Femur (tissue), 1 donor: ENCODE measurements around the gene ADORA1.

Source experiments
- DNase-seq: peaks from one replicate; pipeline ENCODE4 v3.0.0-alpha.2; 2017

The ADORA1 gene

GRCh38 chr1:203161703-203162102 is 34.2 kb downstream of the ADORA1 start:
- no peak for DNase-seq

GRCh38 chr1:203162403-203162802 is 34.9 kb downstream of the ADORA1 start:
- DNase-seq = no peak

DNA sequence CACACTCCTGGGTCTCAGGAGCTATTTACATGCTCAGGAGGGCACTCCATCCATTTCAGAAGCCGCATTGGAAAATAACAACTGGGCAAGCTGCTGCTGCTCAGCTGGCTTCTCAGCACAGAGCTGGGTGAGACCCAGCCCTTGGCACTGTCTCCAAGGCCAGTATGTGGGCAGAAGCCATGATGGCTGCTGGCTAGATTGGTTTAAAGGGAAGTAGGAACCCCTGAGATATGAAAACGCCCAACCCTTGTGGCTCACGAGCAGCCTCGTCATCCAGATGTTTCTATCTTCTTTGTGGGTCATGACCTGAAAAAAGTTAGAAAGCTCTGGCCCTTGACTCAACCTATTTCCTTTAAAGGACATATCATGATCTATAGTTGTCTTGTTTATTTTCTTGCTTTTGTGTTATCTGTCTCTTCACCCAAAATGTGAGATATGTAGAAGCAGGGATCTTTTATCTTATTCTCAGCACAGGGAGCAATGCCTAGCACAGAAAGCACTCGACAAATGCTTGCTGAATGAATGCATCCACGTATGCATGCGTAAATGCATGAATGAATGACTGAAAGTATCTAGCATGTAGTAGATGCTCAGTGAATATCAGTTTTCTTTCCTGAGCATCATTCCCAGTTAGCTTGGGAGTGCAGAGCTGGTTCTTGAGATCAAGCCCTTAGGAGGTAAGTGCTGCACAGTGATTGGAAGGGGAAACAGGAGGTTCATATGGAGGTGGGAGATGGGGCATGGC is 36.5 kb downstream of the ADORA1 start:
- no peak for DNase-seq

DNA sequence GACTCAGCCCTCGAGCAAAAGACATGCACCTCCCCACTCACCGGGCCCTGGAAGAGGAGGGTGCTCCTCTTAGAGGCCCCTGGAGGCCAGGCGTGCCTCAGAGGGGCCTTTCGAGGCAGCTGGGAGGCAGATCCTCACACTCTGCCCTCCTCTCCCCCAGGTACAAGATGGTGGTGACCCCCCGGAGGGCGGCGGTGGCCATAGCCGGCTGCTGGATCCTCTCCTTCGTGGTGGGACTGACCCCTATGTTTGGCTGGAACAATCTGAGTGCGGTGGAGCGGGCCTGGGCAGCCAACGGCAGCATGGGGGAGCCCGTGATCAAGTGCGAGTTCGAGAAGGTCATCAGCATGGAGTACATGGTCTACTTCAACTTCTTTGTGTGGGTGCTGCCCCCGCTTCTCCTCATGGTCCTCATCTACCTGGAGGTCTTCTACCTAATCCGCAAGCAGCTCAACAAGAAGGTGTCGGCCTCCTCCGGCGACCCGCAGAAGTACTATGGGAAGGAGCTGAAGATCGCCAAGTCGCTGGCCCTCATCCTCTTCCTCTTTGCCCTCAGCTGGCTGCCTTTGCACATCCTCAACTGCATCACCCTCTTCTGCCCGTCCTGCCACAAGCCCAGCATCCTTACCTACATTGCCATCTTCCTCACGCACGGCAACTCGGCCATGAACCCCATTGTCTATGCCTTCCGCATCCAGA is 37.7 kb downstream of the ADORA1 start:
- DNase-seq = no peak

DNA sequence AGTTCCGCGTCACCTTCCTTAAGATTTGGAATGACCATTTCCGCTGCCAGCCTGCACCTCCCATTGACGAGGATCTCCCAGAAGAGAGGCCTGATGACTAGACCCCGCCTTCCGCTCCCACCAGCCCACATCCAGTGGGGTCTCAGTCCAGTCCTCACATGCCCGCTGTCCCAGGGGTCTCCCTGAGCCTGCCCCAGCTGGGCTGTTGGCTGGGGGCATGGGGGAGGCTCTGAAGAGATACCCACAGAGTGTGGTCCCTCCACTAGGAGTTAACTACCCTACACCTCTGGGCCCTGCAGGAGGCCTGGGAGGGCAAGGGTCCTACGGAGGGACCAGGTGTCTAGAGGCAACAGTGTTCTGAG is 38.3 kb downstream of the ADORA1 start:
- DNase-seq = no peak

GRCh38 chr1:203166192-203166940 is 38.8 kb downstream of the ADORA1 start:
- DNase-seq = no peak

GRCh38 chr1:203167026-203167912 is 39.7 kb downstream of the ADORA1 start:
- no peak for DNase-seq

- DNase-seq = no peak
Observed at GRCh38 chr1:203167913-203168200, 40.3 kb downstream of the ADORA1 start.

DNA sequence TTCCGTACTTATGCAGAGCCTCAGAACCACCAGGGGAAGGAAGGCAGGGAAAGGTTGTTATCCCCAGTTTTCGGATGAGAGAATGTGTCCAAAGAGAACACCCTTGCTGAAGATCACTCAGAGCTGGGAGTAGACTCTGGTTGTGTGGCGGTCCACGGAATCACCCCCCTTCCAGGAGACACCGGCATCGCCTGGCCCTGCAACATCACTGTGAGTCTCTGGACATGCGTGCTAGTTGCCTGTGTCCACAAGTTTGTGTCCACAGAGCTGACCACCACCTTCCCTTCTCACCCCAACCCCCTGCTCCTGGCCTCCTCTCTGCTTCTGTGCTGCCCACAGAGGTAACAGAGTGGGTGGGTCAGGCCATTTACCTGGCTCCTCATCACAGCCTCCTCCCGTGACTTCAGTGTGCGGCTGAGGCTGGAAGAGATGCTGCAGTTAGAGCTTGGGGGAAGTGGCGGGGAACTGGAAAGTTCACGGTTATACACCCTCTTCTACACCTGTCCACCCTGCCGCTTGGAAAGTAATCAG is 40.8 kb downstream of the ADORA1 start:
- no peak for DNase-seq

- no peak for DNase-seq
Observed at GRCh38 chr1:203168991-203169390, 41.5 kb downstream of the ADORA1 start.

GRCh38 chr1:203169770-203170520 is 42.4 kb downstream of the ADORA1 start:
- DNase-seq = no peak

DNA sequence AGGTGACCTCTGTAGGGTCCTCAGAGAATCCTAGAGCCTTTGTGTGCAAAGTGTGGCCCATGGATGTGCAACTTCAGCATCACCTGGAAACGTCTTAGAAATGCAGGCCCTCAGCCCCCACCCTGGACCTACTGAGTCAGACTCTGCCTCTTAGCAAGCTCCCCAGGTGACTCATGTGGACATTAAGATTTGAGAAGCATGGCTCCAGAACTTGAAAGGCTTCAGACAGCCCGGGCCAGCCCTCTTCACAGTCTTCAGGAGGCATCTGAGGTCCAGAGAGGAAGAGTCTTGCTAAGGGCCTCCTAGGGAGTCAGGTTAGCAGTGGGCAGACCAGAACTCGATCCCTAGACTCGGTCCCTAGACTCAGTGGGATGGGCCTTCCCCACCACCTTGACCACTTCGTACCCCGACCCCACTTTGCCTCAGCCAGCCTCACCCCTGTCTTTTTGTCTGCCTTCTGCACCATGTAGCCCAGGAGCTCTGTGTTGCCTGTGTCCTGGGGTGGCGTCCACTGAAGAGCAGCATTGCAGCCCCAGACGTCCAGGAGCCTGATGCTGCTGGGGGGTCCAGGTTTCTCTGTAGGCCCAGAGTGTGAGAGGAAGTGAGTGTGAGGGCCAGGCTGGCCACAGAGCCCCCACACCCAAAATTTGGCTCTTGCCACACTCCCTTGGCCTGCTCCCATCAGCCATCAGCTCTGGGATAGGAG is 43.3 kb downstream of the ADORA1 start:
- DNase-seq = no peak

GRCh38 chr1:203171341-203172183 is 44.0 kb downstream of the ADORA1 start:
- no peak for DNase-seq

DNA sequence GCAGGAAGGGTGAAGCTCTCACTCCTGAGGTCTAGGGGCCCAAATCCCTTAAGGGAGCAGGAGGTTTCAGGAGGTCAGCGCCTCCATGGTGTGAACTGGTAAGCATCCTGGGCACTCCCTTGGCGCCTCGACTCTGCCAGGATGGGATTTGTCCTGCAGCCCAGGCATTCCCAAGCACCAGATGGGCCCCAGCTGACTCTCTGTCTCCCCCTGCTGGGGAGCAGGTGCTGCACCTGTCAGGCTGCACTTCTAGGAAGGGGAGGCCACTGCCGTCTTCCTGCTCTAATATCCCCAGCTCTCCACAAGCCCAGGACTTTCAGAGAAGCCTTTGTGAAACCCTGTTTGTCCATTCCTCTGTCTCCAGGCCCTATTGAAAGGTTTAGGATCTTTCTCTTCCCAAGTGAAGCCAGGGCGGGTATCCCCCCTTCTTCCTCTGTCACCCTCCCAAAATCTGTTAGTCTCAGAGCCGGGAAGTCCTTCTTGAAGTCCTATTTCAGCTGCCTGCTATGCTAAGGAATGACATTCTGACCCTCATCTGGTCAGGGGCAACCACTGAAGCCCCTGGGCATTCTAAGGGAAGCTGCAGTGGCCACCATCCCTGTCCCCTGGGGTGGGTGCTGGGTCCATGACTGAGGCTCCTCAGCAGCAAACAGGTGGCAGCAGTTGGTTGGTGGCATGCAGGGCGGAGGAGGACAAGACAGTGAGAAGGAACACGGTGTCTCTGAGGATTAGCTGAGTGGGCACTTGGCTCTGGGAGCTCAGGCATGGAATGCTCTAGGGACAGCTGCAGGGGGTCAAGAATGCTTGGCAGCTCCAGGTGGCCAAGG is 44.9 kb downstream of the ADORA1 start:
- DNase-seq = peak; percentile 73

DNA sequence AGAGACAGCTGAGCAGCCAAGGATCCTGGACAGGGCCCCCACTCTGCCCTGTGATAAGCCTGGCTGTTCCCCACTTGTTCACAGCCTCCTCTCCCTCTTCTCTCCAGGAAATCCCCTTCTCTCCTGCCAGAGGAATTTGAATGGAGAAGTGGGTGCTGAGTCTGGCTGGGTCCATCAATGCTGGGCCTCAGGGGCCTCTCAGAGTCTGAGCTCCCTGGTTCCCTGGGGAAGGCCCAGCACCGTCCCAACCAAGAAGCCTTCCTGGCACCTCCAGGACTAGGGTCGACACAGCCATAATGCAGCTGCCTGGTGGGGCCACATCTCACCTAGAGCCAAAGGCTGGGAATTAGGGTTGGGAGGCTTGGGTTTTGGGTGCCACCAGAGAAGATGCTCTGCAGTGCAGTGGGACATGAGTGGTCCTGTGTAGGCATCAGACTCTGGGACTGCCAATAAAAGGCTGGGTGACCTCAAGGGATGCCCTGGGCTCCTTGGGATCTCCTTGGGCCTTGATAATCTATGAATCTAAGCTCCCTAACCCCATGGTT is 45.6 kb downstream of the ADORA1 start:
- DNase-seq = no peak

DNA sequence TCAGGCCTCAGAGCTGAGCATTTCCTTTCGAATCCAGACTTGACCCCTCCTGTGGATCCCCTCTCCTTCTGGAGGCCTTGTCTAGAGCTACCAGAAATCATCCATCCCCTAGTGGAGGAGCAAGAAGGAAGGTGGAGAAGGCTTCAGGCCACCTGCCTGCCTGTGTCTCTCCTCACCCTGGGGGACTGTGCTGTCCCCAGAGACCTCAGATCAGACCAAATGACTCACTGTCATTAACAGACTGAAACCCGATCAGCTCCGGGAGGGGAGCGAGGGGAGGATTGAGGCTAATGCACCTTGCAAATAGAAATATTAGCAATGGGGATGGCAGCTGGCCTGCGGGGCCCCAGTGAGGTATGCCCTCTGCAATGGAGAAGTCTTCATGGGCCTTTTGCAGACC is 46.0 kb downstream of the ADORA1 start:
- DNase-seq = peak; percentile 66

- no peak for DNase-seq
Observed at GRCh38 chr1:203174324-203174985, 46.9 kb downstream of the ADORA1 start.

DNA sequence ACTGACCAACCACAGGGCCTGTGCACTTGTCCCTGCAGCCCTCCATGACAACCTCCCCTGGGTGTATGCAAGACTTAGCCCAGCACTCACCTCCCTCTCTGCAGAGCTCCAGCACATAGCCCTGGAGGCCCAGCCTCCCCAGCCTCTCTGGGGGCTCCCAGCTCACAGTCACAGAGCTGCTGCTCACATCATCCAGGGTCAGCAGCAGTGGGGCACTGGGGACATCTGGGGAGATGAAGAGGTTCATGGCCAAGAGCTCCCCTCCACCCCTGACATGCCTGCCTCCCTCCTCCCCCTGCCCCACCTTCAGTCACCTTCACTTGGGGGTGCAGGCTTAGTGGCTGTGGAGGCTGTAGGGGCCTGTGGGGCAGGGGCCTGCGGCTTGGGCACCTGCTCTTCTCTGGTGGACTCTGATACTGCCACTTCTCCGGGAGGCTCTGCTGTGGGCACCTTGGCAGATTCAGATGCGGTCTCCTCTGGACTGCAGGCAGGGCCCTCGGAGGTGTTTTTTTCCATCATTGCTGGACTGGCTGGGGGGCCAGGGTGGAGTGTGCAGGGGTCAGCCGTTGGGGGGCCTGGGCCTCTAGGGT is 47.8 kb downstream of the ADORA1 start, which contains the start of gene MYBPH:
TSS of gene MYBPH (minus strand) at position 590 of the 590 bp plus-strand sequence. CDS start at position 519, 71 bp downstream.
- no peak for DNase-seq
